Natural killer cell (primary cell): ENCODE results near the gene UBA7. TPM values are rescaled to one million over a fixed set of nuclear protein-coding genes. Genes with fewer than 3 reads are reported as not detected.

ENCODE experiments used
- ATAC-seq, 3 donors: fragments of 150-1000 bp in 2 of 3; fragments of 200-7000 bp in 1 of 3; cut with Tn5 transposase; 1 replicate in 1 of 3; 2 replicates in 2 of 3; pipeline ENCODE4 v1.10.0; 2021; ENCODE audit warnings: mild to moderate bottlenecking in 2 of 3, moderate library complexity in 2 of 3
- DNase-seq, 2 donors: peaks; one replicate each; pipeline versions ENCODE4 v3.0.0 to v3.0.0-alpha.2; 2013 to 2021; ENCODE audit warnings: mixed read lengths in 1 of 2
- H3K27ac ChIP-seq: one replicate; pipeline ENCODE4 v1.5.1; 2013; ENCODE audit warnings: mild to moderate bottlenecking, low read length
- H3K27me3 ChIP-seq: one replicate; pipeline ENCODE4 v1.6.1; 2013; ENCODE audit warnings: low read length; ENCODE audit not compliant: control insufficient read depth, insufficient read depth
- H3K36me3 ChIP-seq: one replicate; pipeline ENCODE4 v1.6.1; 2013; ENCODE audit warnings: low read length; ENCODE audit not compliant: control insufficient read depth, insufficient read depth
- H3K4me1 ChIP-seq: one replicate; pipeline ENCODE4 v1.6.1; 2013; ENCODE audit warnings: low read length; ENCODE audit not compliant: control insufficient read depth, insufficient read depth
- H3K4me3 ChIP-seq: one replicate; pipeline ENCODE4 v1.5.1; 2013; ENCODE audit warnings: low read length
- H3K9me3 ChIP-seq: one replicate; pipeline ENCODE4 v1.6.1; 2013; ENCODE audit warnings: low read length; ENCODE audit not compliant: control insufficient read depth, insufficient read depth
- H3K27ac Mint-ChIP-seq, 2 donors: one replicate each; pipeline ENCODE4 v1.8.0; 2022; ENCODE audit warnings: mild to moderate bottlenecking in 2 of 2, mixed read lengths in 2 of 2, moderate library complexity in 1 of 2
- H3K27me3 Mint-ChIP-seq, 2 donors: one replicate each; pipeline ENCODE4 v1.8.0; 2022; ENCODE audit warnings: low read depth in 2 of 2, mixed read lengths in 2 of 2
- H3K36me3 Mint-ChIP-seq: one replicate; pipeline ENCODE4 v1.8.0; 2022; ENCODE audit warnings: mixed read lengths
- H3K4me1 Mint-ChIP-seq, 2 donors: one replicate each; pipeline ENCODE4 v1.8.0; 2022; ENCODE audit warnings: mixed read lengths in 2 of 2
- H3K4me3 Mint-ChIP-seq: one replicate; pipeline ENCODE4 v1.8.0; 2022; ENCODE audit warnings: mild to moderate bottlenecking, moderate library complexity, mixed read lengths
- H3K9me3 Mint-ChIP-seq, 2 donors: one replicate each; pipeline ENCODE4 v1.8.0; 2022; ENCODE audit warnings: mixed read lengths in 2 of 2
- WGBS: methylation state at CpG from one replicate; pipeline ENCODE4 v1.1.7; 2013; ENCODE audit warnings: missing lambda C conversion rate; ENCODE audit not compliant: insufficient coverage; 5-methylcytosine and 5-hydroxymethylcytosine counted together
- intact Hi-C: fragments of 100-400 bp; cut with micrococcal nuclease; formaldehyde crosslinking; loops from one replicate; pipeline ENCODE4 v1.14.2; 2022
- total RNA-seq, 4 donors: library from RNA; stranded (reverse); fragments of 120-200 nt in 1 of 4; gene quantifications; one replicate each; pipeline versions ENCODE4 v1.2.3 to v1.2.4, GENCODE V29; 2013 to 2022
- TF ChIP-seq, protein P1 (sequence below): fragments of 200-600 bp; IDR thresholded peaks from one replicate; pipeline ENCODE4 v1.8.0; 2022; ENCODE audit warnings: antibody characterized with exemption

Gene UBA7
- total RNA-seq, 3 donors from 2014 or later (not counting 1 experiment from before 2014, with no cell fraction given) = 283 to 358 (median 336) TPM

DNA sequence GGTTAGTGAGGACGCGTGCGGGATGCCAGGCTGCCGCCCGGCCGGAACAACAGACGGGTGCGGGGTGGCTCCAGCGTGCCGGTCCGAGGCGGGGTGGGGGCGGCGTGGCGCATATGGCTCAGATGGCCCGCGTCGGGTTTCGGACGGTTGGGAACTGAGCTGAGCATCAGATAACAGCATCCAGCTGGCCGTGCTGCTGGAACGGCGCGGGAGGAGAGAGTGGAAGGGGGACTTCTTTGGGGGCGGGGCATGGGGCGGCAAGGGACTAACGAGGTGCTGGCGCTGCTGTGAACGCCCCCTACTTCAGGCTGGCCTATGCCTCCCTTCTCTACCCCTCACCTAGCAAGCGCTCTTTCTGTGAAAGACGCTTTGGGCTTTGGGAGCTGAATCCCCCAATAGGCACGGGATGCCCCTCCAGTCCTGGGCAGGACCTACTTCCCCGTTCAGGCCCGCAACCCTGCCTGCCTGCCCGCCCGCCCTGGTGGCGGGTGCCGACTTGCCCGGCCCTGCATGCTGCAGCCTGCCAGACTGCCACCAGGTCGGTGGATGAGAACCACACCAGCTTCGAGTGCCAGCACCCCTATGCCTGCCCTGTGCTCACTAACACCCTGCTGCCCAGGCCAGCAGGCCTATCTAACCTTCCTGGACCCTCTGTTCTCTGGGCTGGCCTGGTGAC lies 10.2 kb downstream of the UBA7 start:
- Mint-ChIP-seq H3K27me3 (peaks cover 12 to 14% of the 10 kb centered on the region in 2 donors), H3K27ac (peak overlapping the region in 1 of 2 donors; percentile 78), H3K4me3 (peak overlapping the region; percentile 91), H3K4me1 (peaks cover 13 to 31% of the 10 kb centered on the region in 2 donors), H3K9me3 (no peaks in the 10 kb centered on the region), H3K36me3 (no peaks in the 10 kb centered on the region)
- peaks cover 56% of the 10 kb centered on the region for H3K4me1 ChIP-seq
- H3K36me3 ChIP-seq = peaks cover 2% of the 10 kb centered on the region
- H3K27me3 ChIP-seq = no peaks in the 10 kb centered on the region
- ATAC-seq (peak in 2 of 3 donors; percentile 14 to 18), DNase-seq (peak in 1 of 2 donors; percentile 73)
- peak overlapping the region; percentile 64 for H3K27ac ChIP-seq
- no peaks in the 10 kb centered on the region for H3K9me3 ChIP-seq
- TF ChIP-seq, protein P1, sequence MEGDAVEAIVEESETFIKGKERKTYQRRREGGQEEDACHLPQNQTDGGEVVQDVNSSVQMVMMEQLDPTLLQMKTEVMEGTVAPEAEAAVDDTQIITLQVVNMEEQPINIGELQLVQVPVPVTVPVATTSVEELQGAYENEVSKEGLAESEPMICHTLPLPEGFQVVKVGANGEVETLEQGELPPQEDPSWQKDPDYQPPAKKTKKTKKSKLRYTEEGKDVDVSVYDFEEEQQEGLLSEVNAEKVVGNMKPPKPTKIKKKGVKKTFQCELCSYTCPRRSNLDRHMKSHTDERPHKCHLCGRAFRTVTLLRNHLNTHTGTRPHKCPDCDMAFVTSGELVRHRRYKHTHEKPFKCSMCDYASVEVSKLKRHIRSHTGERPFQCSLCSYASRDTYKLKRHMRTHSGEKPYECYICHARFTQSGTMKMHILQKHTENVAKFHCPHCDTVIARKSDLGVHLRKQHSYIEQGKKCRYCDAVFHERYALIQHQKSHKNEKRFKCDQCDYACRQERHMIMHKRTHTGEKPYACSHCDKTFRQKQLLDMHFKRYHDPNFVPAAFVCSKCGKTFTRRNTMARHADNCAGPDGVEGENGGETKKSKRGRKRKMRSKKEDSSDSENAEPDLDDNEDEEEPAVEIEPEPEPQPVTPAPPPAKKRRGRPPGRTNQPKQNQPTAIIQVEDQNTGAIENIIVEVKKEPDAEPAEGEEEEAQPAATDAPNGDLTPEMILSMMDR = no peak
- H3K4me3 ChIP-seq = peak overlapping the region; percentile 93
- intact Hi-C loops = loop anchor here (1.0 to 5.0 kb wide), 4 partner anchors 10 to 289 kb away; partner anchors contain the start of genes IP6K1 and UBA7
- 3% methylated on average over 41 of the region's 41 CpGs for WGBS

DNA sequence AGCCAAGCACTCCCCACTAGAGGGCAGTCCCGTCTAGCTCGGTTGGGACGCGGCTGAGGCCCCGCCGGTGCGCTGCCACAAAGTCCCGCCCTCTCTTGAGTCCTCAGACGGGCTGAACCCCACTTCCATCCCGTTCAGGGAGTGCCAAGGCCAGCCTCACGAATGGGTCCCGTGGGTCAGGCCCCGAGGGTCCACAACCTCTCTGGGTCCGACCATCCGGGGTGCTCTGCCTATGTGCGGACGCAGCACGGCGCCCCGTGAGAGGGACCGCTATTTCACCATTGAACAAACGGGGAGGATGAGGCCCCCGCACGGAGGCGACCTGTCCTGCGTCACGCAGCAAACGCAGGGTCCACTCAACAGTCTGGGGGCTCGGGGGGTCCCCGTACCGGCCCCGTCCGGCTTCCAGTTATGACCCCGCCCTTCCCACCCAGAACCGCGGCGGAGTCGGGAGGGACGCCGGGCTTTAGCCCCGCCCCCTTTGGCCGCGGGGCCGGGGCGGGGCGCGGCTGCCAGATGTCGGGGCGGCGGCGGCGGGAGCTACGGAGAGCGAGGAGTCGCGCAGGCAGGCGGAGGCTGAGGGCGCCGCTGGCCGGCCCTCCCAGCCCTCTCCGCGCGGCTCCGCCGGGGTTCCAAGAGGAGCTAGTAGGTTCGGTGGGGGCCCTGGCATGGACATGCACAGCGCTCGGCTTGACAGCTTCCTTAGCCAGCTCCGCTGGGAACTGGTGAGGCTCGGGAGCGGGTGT lies 10.9 kb downstream of the UBA7 start, which contains the start of gene INKA1:
Gene INKA1, plus strand, starts transcription at position 543 of the 746 bp plus-strand sequence. Its CDS starts 132 bp downstream, at position 675.
- Histone ChIP-seq H3K4me1 (peaks cover 53% of the 10 kb centered on the region), H3K27me3 (no peaks in the 10 kb centered on the region), H3K27ac (peak within 1 kb of the TSS; percentile 85), H3K36me3 (peaks cover 2% of the 10 kb centered on the region), H3K9me3 (no peaks in the 10 kb centered on the region), H3K4me3 (peak within 1 kb of the TSS; percentile 93)
- Mint-ChIP-seq H3K4me1 (peaks cover 13 to 31% of the 10 kb centered on the region in 2 donors), H3K27ac (peak within 1 kb of the TSS; percentile 78 to 84), H3K4me3 (peak within 1 kb of the TSS; percentile 91), H3K36me3 (no peaks in the 10 kb centered on the region), H3K9me3 (no peaks in the 10 kb centered on the region), H3K27me3 (peaks cover 12 to 14% of the 10 kb centered on the region in 2 donors)
- peak; percentile 89 to 95 (median 90) for ATAC-seq
- TF ChIP-seq, protein P1 = peak; percentile 82
- under 1% methylated on average over 71 of the region's 71 CpGs for WGBS
- peak; percentile 83 to 95 for DNase-seq
- intact Hi-C loops = loop anchor here (1.0 to 5.0 kb wide), 5 partner anchors 10 to 289 kb away; partner anchors contain the start of genes IP6K1 and UBA7

DNA sequence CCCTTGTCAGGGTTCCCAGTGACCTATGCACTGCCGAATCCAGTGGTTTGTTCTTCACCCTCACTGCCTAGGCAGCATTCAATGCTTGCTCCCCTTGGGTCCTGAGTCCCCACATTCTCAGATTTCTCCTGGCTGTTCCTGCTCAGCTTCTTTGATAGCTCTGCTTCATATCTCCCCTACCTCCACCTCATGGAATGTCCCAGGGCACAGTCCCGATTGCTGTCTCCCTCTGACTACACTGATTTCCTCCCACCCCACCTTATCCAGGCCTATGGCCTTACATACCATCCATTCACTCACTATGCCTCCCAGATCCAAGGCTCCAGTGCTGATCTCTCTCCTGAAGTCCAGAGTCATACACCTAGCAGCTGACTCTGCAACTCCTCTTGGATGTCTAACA lies 12.6 kb downstream of the UBA7 start:
- ATAC-seq (no peak), DNase-seq (no peak)
- H3K27ac Mint-ChIP-seq = no peak overlapping the region
- Histone ChIP-seq H3K36me3 (no peaks in the 10 kb centered on the region), H3K27ac (no peak overlapping the region), H3K4me3 (no peak overlapping the region), H3K9me3 (no peaks in the 10 kb centered on the region), H3K27me3 (no peaks in the 10 kb centered on the region), H3K4me1 (peaks cover 36% of the 10 kb centered on the region)
- intact Hi-C loops = loop anchor here (5.0 kb wide), 1 partner anchor 291 kb away; no protein-coding TSS in a partner anchor
- TF ChIP-seq, protein P1 = no peak
- WGBS = 93% methylated on average over 2 of the region's 2 CpGs
- peaks cover 12 to 14% of the 10 kb centered on the region in 2 donors for H3K27me3 Mint-ChIP-seq
- H3K36me3 Mint-ChIP-seq = no peaks in the 10 kb centered on the region
- H3K4me3 Mint-ChIP-seq = no peak overlapping the region
- H3K4me1 Mint-ChIP-seq = peaks cover 13 to 31% of the 10 kb centered on the region in 2 donors
- no peaks in the 10 kb centered on the region for H3K9me3 Mint-ChIP-seq
